Progenitor cell of endocrine pancreas (in vitro differentiated cells): ENCODE results near the gene PSMD4. TPM values are rescaled to one million over a fixed set of nuclear protein-coding genes. Genes with fewer than 3 reads are reported as not detected.

Experiments
- DNase-seq: peaks from one replicate; pipeline ENCODE4 v3.0.0; 2021; ENCODE audit warnings: low spot score; ENCODE audit not compliant: unreplicated experiment
- H3K27ac Mint-ChIP-seq: 2 replicates; pipeline ENCODE4 v1.8.0; 2021; ENCODE audit warnings: mild to moderate bottlenecking, moderate library complexity, mixed read lengths
- H3K27me3 Mint-ChIP-seq: 2 replicates; pipeline ENCODE4 v1.8.0; 2021; ENCODE audit warnings: mixed read lengths
- H3K36me3 Mint-ChIP-seq: 2 replicates; pipeline ENCODE4 v1.8.0; 2022; ENCODE audit warnings: mixed read lengths; ENCODE audit not compliant: insufficient read depth
- H3K4me1 Mint-ChIP-seq: 2 replicates; pipeline ENCODE4 v1.8.0; 2021; ENCODE audit warnings: low read depth, mixed read lengths
- H3K4me3 Mint-ChIP-seq: 2 replicates; pipeline ENCODE4 v1.8.0; 2021; ENCODE audit warnings: low read depth, mild to moderate bottlenecking, moderate library complexity, mixed read lengths
- H3K9me3 Mint-ChIP-seq: 2 replicates; pipeline ENCODE4 v1.8.0; 2021; ENCODE audit warnings: low read depth, mixed read lengths
- CTCF ChIP-seq: fragments of 200-600 bp; sonication (generic); IDR thresholded peaks from one replicate; pipeline ENCODE4 v1.5.0; 2021; ENCODE audit warnings: antibody characterized with exemption, mild to moderate bottlenecking; ENCODE audit not compliant: unreplicated experiment
- total RNA-seq: library from RNA; stranded (reverse); gene quantifications from 2 replicates; pipeline ENCODE4 v1.2.1, GENCODE V29; 2021

Gene PSMD4
- total RNA-seq, 1 donor from 2014 or later, result 163 TPM

DNA sequence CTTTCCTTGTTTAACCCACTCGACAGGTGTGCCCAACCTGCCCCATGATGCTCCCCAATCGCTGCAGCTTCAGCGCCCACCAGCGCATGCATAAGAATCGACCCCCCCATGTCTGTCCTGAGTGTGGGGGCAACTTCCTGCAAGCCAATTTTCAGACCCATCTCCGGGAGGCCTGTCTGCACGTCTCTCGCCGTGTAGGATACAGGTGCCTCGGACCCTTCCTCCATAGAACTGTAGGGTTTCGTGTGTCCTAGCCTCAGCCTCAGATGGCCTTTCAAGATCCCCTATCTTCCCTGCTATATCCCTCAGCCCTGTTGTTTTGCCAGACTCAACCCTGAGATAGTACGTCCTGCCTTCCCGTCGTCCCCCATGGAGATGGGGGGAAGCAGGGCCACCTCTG lies 34.0 kb downstream of the PSMD4 start:
- Mint-ChIP-seq H3K4me1 (peaks cover 10% of the 10 kb centered on the region), H3K27me3 (no peaks in the 10 kb centered on the region), H3K36me3 (peaks cover 13% of the 10 kb centered on the region), H3K9me3 (no peaks in the 10 kb centered on the region), H3K27ac (no peak overlapping the region), H3K4me3 (no peak overlapping the region)
- TF ChIP-seq CTCF, result no peak
- DNase-seq, result no peak

DNA sequence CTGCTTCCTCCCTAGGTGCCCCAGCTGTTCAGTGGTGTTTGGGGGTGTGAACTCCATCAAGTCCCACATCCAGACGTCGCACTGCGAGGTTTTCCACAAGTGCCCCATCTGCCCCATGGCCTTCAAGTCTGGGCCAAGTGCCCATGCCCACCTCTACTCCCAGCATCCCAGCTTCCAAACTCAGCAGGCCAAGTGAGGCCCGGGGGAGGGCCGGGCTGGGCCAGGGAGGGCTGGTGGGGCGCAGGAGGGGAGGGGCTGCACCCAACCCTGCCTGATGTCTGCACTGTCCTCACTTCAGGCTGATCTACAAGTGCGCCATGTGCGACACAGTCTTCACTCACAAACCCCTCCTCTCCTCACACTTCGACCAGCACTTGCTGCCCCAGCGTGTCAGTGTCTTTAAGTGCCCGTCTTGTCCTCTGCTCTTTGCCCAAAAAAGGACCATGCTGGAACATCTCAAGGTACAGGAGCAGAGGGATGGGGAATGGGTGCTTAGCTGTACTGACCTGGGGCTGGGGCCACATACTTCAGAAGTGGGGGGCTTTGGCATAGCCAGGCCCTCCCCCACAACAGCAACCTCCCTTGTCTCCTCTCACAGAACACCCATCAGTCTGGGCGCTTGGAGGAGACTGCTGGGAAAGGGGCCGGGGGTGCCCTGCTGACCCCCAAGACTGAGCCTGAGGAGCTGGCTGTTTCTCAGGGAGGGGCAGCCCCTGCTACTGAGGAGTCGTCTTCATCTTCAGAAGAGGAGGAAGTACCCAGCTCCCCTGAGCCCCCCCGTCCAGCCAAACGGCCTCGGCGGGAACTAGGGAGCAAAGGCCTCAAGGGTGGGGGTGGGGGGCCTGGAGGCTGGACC lies 34.8 kb downstream of the PSMD4 start:
- Mint-ChIP-seq H3K4me1 (peaks cover 7% of the 10 kb centered on the region), H3K27ac (no peak overlapping the region), H3K27me3 (no peaks in the 10 kb centered on the region), H3K4me3 (no peak overlapping the region), H3K36me3 (peaks cover 17% of the 10 kb centered on the region), H3K9me3 (no peaks in the 10 kb centered on the region)
- no peak for TF ChIP-seq CTCF
- no peak for DNase-seq

DNA sequence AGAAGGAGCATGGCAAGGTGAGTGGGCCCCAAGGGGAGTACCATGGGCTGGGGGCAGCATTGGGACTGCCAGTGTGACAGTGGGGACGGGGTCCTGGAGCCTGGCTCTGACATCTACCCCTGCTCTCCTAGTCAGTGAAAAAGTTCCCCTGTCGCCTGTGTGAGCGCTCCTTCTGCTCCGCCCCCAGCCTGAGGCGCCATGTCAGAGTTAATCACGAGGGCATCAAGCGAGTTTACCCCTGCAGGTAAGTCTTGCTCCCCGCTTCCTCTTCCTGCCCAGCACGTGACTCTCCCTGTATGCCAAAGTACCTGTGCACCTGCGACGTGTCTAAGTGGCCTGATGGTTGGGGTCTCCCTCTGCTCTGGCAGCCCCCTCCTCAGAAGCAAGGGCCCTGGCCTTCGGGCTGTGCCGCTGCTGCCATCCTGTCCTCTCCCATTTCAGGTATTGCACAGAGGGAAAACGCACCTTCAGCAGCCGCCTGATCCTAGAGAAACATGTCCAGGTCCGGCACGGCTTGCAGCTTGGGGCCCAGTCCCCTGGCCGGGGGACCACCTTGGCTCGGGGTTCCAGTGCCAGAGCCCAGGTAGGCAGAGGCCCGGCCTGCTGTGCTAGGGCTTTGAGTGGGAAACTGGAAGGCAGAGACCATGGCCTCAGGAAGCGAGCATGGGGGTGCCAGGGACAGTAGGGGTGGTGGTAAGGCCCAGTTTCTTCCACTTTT lies 35.6 kb downstream of the PSMD4 start:
- no peak overlapping the region for H3K4me3 Mint-ChIP-seq
- no peaks in the 10 kb centered on the region for H3K9me3 Mint-ChIP-seq
- H3K27me3 Mint-ChIP-seq, result no peaks in the 10 kb centered on the region
- no peak for TF ChIP-seq CTCF
- H3K27ac Mint-ChIP-seq, result no peak overlapping the region
- DNase-seq, result no peak
- H3K4me1 Mint-ChIP-seq, result peaks cover 12% of the 10 kb centered on the region
- H3K36me3 Mint-ChIP-seq, result peaks cover 18% of the 10 kb centered on the region

DNA sequence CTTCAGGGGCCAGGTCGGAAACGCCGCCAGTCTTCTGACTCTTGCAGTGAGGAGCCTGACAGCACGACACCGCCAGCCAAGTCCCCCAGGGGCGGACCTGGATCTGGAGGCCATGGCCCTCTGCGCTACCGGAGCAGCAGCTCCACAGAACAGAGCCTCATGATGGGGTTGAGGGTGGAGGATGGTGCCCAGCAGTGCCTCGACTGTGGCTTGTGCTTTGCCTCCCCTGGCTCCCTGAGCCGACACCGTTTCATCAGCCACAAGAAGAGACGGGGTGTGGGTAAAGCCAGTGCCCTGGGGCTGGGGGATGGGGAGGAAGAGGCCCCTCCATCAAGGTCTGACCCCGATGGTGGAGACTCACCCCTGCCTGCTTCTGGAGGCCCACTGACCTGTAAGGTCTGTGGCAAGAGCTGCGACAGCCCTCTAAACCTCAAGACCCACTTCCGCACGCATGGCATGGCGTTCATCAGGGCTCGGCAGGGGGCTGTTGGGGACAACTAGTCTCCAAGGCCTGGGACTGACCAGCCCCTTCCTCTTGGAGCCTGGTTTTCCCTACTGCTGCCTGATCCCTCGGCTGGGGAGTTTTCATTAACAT lies 36.3 kb downstream of the PSMD4 start:
- Mint-ChIP-seq H3K4me3 (no peak overlapping the region), H3K4me1 (peaks cover 13% of the 10 kb centered on the region), H3K27ac (no peak overlapping the region), H3K27me3 (no peaks in the 10 kb centered on the region), H3K9me3 (no peaks in the 10 kb centered on the region), H3K36me3 (peaks cover 19% of the 10 kb centered on the region)
- no peak for TF ChIP-seq CTCF
- DNase-seq, result no peak
